GM23338 (cell line): ENCODE data around the gene SLC12A7.

ENCODE experiments used
- CREB1 ChIP-seq: fragments of 250-450 bp; sonication (Bioruptor Pico); IDR thresholded peaks from 2 replicates; pipeline ENCODE4 v1.5.0; 2020; ENCODE audit warnings: low read depth, mild to moderate bottlenecking, moderate library complexity
- CTCF ChIP-seq, 2 experiments: fragments of 200-600 bp in 1 of 2; sonication (generic) in 1 of 2; conservative IDR thresholded peaks; 2 replicates each; pipeline versions ENCODE4 v1.5.1 to v1.6.1; 2016 to 2017; ENCODE audit warnings: antibody characterized with exemption in 2 of 2, low read depth in 2 of 2, mild to moderate bottlenecking in 2 of 2, moderate library complexity in 1 of 2
- ETS1 ChIP-seq: IDR thresholded peaks from 2 replicates; pipeline ENCODE4 v1.6.1; 2016; ENCODE audit warnings: antibody characterized with exemption
- EZH2phosphoT487 ChIP-seq: fragments of 200-600 bp; sonication (generic); IDR thresholded peaks from one replicate; pipeline ENCODE4 v1.8.1; 2018; ENCODE audit warnings: antibody characterized with exemption; ENCODE audit not compliant: unreplicated experiment
- JUNB ChIP-seq: IDR thresholded peaks from one replicate; pipeline ENCODE4 v1.6.1; 2016; ENCODE audit warnings: antibody characterized with exemption; ENCODE audit not compliant: unreplicated experiment
- POLR2AphosphoS5 ChIP-seq: IDR thresholded peaks from 2 replicates; pipeline ENCODE4 v1.6.1; 2016; ENCODE audit warnings: antibody characterized with exemption, low read depth
- REST ChIP-seq: IDR thresholded peaks from one replicate; pipeline ENCODE4 v1.6.1; 2018; ENCODE audit warnings: antibody characterized with exemption; ENCODE audit not compliant: unreplicated experiment

GRCh38 chr5:1097381-1097987 is 14.4 kb downstream of the SLC12A7 start:
- TF ChIP-seq CTCF (conservative IDR thresholded peaks at IDR 0.05; ENCODE audit: low read depth in 2 of 2) (no peak), POLR2AphosphoS5 (no peak), JUNB (no peak), REST (no peak), ETS1 (no peak), CREB1 (CRISPR knock-in tag) (no peak), EZH2phosphoT487 (no peak)
